Activated T-helper 17 cell treated with anti-CD3 and anti-CD28 coated beads, Interleukin-2, amount 50 U/mL, for 72 hours (primary cell): ENCODE measurements around the gene ERC1. TPM values are rescaled to one million over a fixed set of nuclear protein-coding genes. Genes with fewer than 3 reads are reported as not detected.

Experiments
- ATAC-seq: fragments of 150-1000 bp; cut with Tn5 transposase; replicated peaks from 2 replicates; pipeline ENCODE4 v1.10.0; 2021; ENCODE audit warnings: mild to moderate bottlenecking, moderate library complexity
- H3K27ac Mint-ChIP-seq: one replicate; pipeline ENCODE4 v1.8.0; 2022; ENCODE audit warnings: mixed read lengths
- H3K27me3 Mint-ChIP-seq: one replicate; pipeline ENCODE4 v1.8.0; 2022; ENCODE audit warnings: mixed read lengths
- H3K36me3 Mint-ChIP-seq: one replicate; pipeline ENCODE4 v1.8.0; 2022; ENCODE audit warnings: low read depth, mild to moderate bottlenecking, mixed read lengths
- H3K4me1 Mint-ChIP-seq: one replicate; pipeline ENCODE4 v1.8.0; 2022; ENCODE audit warnings: mixed read lengths
- H3K4me3 Mint-ChIP-seq: one replicate; pipeline ENCODE4 v1.8.0; 2022; ENCODE audit warnings: mild to moderate bottlenecking, mixed read lengths
- H3K9me3 Mint-ChIP-seq: one replicate; pipeline ENCODE4 v1.8.0; 2022; ENCODE audit warnings: mixed read lengths
- total RNA-seq, 2 donors: library from RNA; stranded (reverse); gene quantifications; one replicate each; pipeline ENCODE4 v1.2.3, GENCODE V29; 2022

ERC1 gene
- total RNA-seq, 2 donors from 2014 or later = 25.8 to 31.9 TPM

- Mint-ChIP-seq H3K4me1 (peaks cover 4% of the 10 kb centered on the region), H3K36me3 (peaks cover 29% of the 10 kb centered on the region), H3K4me3 (no peak overlapping the region)
Observed at GRCh38 chr12:1059162-1059561, 68.1 kb downstream of the ERC1 start.

GRCh38 chr12:1063852-1064251 is 72.8 kb downstream of the ERC1 start:
- Mint-ChIP-seq H3K4me1 (peaks cover 4% of the 10 kb centered on the region), H3K4me3 (no peak overlapping the region), H3K27ac (no peak overlapping the region), H3K27me3 (no peaks in the 10 kb centered on the region), H3K9me3 (peaks cover 15% of the 10 kb centered on the region), H3K36me3 (peaks cover 27% of the 10 kb centered on the region)
- ATAC-seq = no peak

More at GRCh38 chr12:1059162-1059561, 68.1 kb downstream of the ERC1 start:
- ATAC-seq = no peak
- Mint-ChIP-seq H3K27me3 (no peaks in the 10 kb centered on the region), H3K27ac (no peak overlapping the region), H3K9me3 (peaks cover 21% of the 10 kb centered on the region)

- H3K4me3 Mint-ChIP-seq = no peak overlapping the region
- ATAC-seq = no peak
- no peaks in the 10 kb centered on the region for H3K27me3 Mint-ChIP-seq
- H3K4me1 Mint-ChIP-seq = peaks cover 4% of the 10 kb centered on the region
- no peak overlapping the region for H3K27ac Mint-ChIP-seq
- H3K36me3 Mint-ChIP-seq = peaks cover 23% of the 10 kb centered on the region
- H3K9me3 Mint-ChIP-seq = peaks cover 10% of the 10 kb centered on the region
Observed at GRCh38 chr12:1064317-1064716, 73.3 kb downstream of the ERC1 start.

GRCh38 chr12:1065629-1066028 is 74.6 kb downstream of the ERC1 start:
- Mint-ChIP-seq H3K27me3 (no peaks in the 10 kb centered on the region), H3K4me3 (no peak overlapping the region), H3K27ac (no peak overlapping the region), H3K36me3 (peaks cover 17% of the 10 kb centered on the region), H3K9me3 (peaks cover 6% of the 10 kb centered on the region), H3K4me1 (peaks cover 2% of the 10 kb centered on the region)
- ATAC-seq = no peak

- Mint-ChIP-seq H3K27ac (no peak overlapping the region), H3K4me1 (peaks cover 5% of the 10 kb centered on the region), H3K9me3 (no peaks in the 10 kb centered on the region), H3K36me3 (peaks cover 2% of the 10 kb centered on the region), H3K27me3 (no peaks in the 10 kb centered on the region), H3K4me3 (no peak overlapping the region)
- no peak for ATAC-seq
Observed at GRCh38 chr12:1069846-1070245, 78.8 kb downstream of the ERC1 start.

- Mint-ChIP-seq H3K27ac (no peak overlapping the region), H3K9me3 (no peaks in the 10 kb centered on the region), H3K4me1 (peaks cover 5% of the 10 kb centered on the region), H3K27me3 (no peaks in the 10 kb centered on the region), H3K4me3 (no peak overlapping the region), H3K36me3 (no peaks in the 10 kb centered on the region)
- no peak for ATAC-seq
Observed at GRCh38 chr12:1071182-1071581, 80.2 kb downstream of the ERC1 start.

- H3K9me3 Mint-ChIP-seq = no peaks in the 10 kb centered on the region
- H3K4me3 Mint-ChIP-seq = no peak overlapping the region
- H3K36me3 Mint-ChIP-seq = no peaks in the 10 kb centered on the region
- ATAC-seq = no peak
- peaks cover 5% of the 10 kb centered on the region for H3K4me1 Mint-ChIP-seq
- no peaks in the 10 kb centered on the region for H3K27me3 Mint-ChIP-seq
- no peak overlapping the region for H3K27ac Mint-ChIP-seq
Observed at GRCh38 chr12:1073652-1074051, 82.6 kb downstream of the ERC1 start.

GRCh38 chr12:1077036-1077803 is 86.2 kb downstream of the ERC1 start:
- Mint-ChIP-seq H3K4me1 (peaks cover 18% of the 10 kb centered on the region), H3K27ac (no peak overlapping the region), H3K27me3 (no peaks in the 10 kb centered on the region), H3K9me3 (no peaks in the 10 kb centered on the region), H3K4me3 (no peak overlapping the region), H3K36me3 (no peaks in the 10 kb centered on the region)
- ATAC-seq = no peak

- H3K9me3 Mint-ChIP-seq = no peaks in the 10 kb centered on the region
- no peak overlapping the region for H3K27ac Mint-ChIP-seq
- no peak for ATAC-seq
- peaks cover 18% of the 10 kb centered on the region for H3K4me1 Mint-ChIP-seq
- peaks cover under 1% of the 10 kb centered on the region for H3K36me3 Mint-ChIP-seq
- H3K4me3 Mint-ChIP-seq = no peak overlapping the region
- no peaks in the 10 kb centered on the region for H3K27me3 Mint-ChIP-seq
Observed at GRCh38 chr12:1078002-1078401, 87.0 kb downstream of the ERC1 start.

- Mint-ChIP-seq H3K36me3 (peaks cover 8% of the 10 kb centered on the region), H3K27ac (no peak overlapping the region), H3K9me3 (no peaks in the 10 kb centered on the region), H3K4me1 (peaks cover 24% of the 10 kb centered on the region), H3K27me3 (no peaks in the 10 kb centered on the region), H3K4me3 (no peak overlapping the region)
- peak; percentile 99 for ATAC-seq
Observed at GRCh38 chr12:1080520-1081223, 89.6 kb downstream of the ERC1 start.

GRCh38 chr12:1083151-1083888 is 92.3 kb downstream of the ERC1 start:
- H3K36me3 Mint-ChIP-seq = peaks cover 8% of the 10 kb centered on the region
- no peak for ATAC-seq
- H3K4me3 Mint-ChIP-seq = no peak overlapping the region
- no peaks in the 10 kb centered on the region for H3K9me3 Mint-ChIP-seq
- no peaks in the 10 kb centered on the region for H3K27me3 Mint-ChIP-seq
- no peak overlapping the region for H3K27ac Mint-ChIP-seq
- peaks cover 24% of the 10 kb centered on the region for H3K4me1 Mint-ChIP-seq

- ATAC-seq = no peak
- H3K27me3 Mint-ChIP-seq = no peaks in the 10 kb centered on the region
- H3K36me3 Mint-ChIP-seq = peaks cover 8% of the 10 kb centered on the region
- H3K9me3 Mint-ChIP-seq = no peaks in the 10 kb centered on the region
- H3K27ac Mint-ChIP-seq = no peak overlapping the region
- peaks cover 24% of the 10 kb centered on the region for H3K4me1 Mint-ChIP-seq
- no peak overlapping the region for H3K4me3 Mint-ChIP-seq
Observed at GRCh38 chr12:1083889-1084262, 92.9 kb downstream of the ERC1 start.

- no peak overlapping the region for H3K4me3 Mint-ChIP-seq
- H3K36me3 Mint-ChIP-seq = no peaks in the 10 kb centered on the region
- peaks cover 4% of the 10 kb centered on the region for H3K4me1 Mint-ChIP-seq
- H3K27ac Mint-ChIP-seq = no peak overlapping the region
- H3K27me3 Mint-ChIP-seq = no peaks in the 10 kb centered on the region
- ATAC-seq = no peak
- no peaks in the 10 kb centered on the region for H3K9me3 Mint-ChIP-seq
Observed at GRCh38 chr12:1091350-1091749, 100.3 kb downstream of the ERC1 start.

GRCh38 chr12:1093166-1093751 is 102.2 kb downstream of the ERC1 start:
- Mint-ChIP-seq H3K4me1 (peaks cover 7% of the 10 kb centered on the region), H3K9me3 (no peaks in the 10 kb centered on the region), H3K36me3 (no peaks in the 10 kb centered on the region), H3K4me3 (no peak overlapping the region), H3K27me3 (no peaks in the 10 kb centered on the region), H3K27ac (no peak overlapping the region)
- peak; percentile 57 for ATAC-seq
